ENCODE data around the gene AP4S1.
A peak's percentile ranks its signal among the peaks of the same experiment; 100 is the strongest.
"Not testable (repeated sequence)": the region's sequence is repeated elsewhere in the genome, so short reads cannot be mapped to it uniquely, and the experiment has no call there.

AP4S1 gene, protein sequence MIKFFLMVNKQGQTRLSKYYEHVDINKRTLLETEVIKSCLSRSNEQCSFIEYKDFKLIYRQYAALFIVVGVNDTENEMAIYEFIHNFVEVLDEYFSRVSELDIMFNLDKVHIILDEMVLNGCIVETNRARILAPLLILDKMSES

DNA sequence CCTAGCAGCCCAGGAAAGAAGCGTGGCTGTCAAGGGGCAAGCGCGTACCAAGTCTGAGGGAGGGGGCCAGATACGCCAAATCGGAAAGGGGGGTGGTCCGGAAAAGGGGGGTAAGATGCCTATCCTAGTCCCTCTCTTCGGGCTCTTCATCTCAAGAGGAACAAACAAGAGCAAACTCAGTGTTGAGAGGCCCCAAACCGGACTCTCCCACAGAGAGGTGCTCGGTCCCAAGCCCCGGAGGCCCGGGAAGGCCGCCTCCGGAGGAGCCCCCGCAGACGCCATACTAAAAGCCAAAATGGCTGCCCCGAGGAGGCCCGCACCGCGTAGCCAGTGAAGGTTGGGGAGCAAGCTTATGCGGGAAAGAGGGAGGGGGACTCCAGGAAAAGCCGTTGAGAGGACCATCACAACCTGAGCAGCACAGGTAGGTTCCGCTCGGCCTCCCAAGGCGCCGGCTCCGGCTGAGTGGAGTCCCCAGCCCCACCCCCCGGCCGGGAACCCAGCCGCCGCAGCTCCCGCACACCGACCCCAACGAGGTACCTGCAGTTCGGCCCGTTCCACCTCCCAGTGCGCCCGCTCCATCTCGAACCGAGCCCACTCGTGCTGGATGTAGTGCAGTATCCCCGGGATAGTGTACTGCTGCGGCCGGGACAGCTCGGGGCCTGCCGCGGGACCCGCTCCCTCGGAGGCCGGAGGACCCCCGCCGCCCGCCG, at the start of gene AP4S1:
Gene AP4S1, plus strand, starts transcription at position 283 of the 710 bp plus-strand sequence. CDS start 40,548 bp downstream, outside the sequence.
- peak; percentile 69 for DNase-seq (ENCODE audit: low spot score)

DNA sequence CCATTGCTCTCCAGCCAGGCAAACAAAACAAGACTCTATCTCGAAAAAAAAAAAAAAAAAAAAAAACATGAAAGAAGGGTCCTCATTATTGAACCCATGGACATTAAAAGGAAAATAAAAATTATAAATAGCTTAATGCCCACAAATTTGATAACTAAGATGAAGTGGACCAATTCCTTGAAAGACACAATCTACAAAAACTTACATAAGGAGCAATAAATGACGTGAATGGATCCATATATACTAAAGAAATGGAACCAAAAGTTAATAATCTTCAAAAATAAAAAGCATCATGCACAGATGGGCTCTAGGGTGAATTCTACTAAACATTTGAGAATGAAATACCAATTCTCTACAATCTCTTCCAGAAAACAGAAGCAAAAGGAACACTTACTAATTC, 47.7 kb upstream of the AP4S1 start:
- DNase-seq (ENCODE audit: low spot score), result no peak

DNA sequence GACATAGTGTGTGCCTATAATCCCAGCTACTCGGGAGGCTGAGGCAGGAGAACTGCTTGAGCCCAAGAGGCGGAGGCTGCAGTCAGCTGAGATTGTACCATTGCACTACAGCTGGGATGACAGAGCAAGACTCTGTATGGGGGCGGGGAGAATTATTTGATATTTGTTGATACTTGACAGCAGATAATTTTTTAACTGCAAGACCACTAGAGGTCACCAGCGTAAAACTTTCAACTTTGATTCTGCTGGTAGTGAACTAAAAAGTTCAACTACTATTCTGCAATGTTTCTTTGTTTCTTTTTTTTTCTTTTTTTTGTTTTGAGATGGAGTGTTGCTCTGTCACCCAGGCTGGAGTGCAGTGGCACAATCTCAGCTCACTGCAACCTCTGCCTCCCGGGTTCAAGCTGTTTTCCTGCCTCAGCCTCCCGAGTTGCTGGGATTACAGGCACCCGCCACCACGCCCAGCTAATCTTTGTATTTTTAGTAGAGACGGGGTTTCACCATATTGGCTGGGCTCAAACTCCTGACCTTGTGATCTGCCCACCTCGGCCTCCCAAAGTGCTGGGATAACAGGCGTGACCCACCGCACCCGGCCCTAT, 45.2 kb upstream of the AP4S1 start:
- DNase-seq (ENCODE audit: low spot score), result peak; percentile 34

DNA sequence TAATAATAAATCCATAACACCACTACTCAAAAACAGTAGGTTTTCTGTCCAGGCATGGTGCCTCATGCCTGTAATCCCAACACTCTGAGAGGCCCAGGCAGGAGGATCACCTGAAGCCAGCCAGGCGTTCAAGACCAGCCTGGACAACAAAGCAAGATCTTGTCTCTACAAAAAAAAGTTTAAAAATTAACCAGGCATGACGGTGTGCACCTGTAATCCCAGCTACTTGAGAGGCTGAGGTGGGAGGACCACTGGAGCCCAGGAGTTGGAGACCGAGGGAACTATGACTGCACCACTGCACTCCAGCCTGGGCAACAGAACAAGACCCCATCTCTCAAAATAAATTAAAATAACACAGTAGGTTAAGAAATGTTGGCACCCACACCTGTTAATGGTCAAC, 44.5 kb upstream of the AP4S1 start:
- DNase-seq (ENCODE audit: low spot score), result no peak

DNA sequence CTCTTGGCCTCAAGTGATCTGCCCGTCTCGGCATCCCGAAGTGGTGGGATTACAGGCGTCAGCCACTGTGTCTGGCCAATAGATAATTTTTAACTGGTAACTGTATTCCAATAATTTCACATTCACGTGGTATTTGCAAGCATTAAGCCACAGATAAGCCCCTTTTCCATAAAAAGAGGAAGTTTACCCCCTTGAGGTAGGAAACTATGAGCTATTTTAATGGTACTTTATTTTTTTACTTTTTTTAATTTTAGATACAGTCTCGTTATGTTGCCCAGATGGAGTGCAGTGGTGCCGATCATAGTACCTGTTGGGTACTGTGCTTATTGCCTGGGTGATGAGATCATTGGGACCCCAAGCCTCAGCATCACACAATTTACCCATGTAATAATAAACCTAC, 42.9 kb upstream of the AP4S1 start:
- no peak for DNase-seq (ENCODE audit: low spot score)

DNA sequence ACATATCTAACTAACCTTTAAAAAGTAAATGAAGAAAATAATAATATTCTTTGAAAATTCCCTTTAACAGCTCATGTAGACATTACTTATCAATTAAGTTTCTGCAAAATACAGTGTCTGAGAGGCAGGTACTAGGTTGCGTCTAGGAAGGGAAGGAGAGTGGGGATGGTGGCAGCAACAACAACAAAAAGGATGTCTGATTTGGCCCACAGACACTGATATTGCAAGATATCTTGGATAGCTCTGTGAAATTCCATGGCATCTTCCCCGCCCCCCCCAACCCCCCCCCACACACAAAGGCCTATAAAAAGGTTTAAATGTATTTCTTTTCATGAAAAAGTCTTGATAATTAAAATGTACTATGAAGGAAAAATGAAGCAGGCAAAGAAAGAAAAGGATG, 41.6 kb upstream of the AP4S1 start:
- no peak for DNase-seq (ENCODE audit: low spot score)

DNA sequence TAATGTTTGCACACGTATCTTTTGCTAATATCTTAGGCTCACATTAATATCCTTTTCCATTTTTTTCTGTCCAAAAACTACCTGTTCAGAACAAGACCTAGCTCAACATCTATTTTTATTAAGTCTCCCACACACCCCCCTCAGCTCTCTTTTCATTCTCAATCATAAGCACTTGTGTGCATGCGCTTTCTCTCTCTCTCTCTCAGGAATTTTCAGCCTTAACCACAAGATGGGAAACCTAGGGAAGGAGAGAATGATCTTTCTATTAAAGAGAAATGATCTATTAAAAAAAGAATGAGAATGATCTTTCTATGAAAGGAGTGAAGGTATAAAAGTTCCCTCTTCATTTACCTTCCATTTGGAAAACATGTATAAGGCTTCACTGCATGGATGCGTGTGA, 39.7 kb upstream of the AP4S1 start:
- no peak for DNase-seq (ENCODE audit: low spot score)

DNA sequence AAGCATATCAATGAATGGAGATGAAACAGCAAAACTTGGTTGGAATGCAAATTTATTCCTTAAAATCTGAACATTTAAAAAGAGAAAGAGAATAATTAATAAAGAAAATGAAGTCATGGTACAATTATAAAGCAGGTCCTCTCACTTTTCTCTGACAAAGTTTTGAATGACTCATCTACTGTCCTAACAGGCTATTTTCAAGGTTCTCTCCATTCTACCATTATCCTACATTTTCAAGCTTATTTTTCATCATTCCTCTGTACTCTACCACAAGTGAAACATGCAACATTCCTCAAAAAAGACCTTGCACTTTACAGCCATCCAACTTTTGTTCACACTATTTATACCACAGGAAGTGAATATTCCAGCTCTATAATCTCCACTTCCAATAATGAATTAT, 36.9 kb upstream of the AP4S1 start:
- no peak for DNase-seq (ENCODE audit: low spot score)

DNA sequence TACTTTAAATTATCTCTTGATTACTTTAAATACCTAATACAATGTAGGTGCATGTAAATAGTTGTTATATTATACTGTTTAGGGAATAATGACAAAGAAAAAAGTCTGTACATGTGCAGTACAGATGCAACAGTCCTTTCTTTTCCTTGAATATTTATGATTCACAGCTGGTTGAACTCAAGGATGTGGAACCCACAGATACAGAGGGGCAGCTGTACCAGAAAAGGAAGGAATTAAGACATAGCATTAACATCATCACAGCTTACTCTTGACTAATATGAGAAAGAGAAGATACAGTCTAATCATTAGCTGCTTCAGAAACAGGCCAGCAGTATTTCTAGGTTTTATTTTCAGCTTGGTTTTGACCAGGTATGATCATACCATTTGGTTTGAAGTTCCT, 34.7 kb upstream of the AP4S1 start:
- no peak for DNase-seq (ENCODE audit: low spot score)

DNA sequence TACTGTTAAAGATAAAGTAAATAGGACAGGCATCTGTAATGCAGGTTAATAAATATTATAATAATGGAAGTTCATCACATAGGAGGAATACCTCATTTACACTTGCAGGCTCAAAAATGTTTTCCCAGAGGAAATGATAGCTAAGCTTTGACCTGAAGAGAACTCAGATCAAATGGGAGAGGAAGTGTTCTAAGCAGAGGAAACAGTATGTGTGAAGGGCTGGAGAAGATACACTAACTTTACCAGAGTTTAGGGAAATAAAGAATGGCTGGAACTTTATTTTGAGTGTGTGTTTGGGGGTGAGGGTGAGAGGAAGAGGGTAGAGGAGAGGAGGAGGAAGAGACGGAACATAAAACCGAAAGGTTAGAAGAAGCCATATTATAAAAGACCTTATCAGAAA, 34.0 kb upstream of the AP4S1 start:
- DNase-seq (ENCODE audit: low spot score), result no peak

DNA sequence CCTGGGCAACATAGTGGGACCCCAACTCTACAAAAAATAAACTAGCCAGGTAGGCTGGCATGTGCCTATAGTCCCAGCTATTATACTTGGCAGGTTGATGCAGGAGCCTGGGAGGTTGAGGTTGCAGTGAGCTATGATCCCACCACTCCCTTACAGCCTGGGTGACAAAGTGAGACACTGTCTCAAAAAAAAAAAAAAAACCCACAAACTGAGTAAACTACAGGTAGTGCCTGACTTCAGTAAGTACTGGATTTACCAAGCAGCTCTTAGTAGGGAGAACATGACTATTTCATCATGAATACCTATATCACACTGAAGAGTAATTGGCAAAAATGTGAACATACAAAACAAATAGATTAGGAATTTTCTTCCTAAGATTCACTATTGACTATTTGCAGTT, 32.4 kb upstream of the AP4S1 start:
- no peak for DNase-seq (ENCODE audit: low spot score)

DNA sequence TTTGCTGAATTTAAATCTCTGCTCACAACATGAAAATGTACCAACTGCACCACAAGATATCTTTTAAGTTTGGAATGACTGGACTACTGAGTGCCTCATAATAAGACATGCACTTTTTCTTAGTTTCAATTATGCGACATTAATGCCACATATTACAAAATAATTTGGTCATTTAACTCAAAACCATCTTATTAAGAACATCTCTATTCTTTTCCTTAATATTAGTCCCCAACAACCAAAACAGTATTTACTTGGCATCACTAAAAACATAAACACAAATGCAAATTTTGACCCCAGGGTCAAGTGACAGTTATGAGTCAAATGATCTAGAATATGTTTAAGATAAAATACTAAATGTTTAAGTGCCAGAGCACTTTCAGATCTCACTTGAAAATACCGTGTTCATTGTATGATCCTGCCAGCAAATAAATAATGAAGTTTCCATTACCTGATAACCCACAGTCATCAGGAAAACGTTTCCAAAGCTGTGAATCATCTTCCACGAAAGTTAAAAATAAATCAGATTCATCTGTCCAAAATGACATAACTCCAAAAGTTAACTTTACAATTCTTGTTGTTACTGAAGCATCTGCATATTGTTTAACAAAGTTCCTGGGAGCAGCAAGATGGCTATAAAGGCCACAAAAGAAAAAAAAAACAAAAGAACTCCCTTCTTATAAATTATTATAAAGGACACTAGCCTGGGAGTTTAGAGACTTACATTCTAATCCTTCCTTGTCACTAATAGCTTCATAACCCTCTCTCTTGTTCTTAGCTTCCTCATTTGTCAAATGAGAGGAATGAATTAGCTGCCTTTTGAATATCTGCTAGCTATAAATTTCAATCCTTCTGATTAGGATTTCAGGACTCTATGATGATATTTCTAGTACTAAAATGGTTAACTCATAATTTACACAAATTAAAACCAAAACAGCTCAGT, 30.5 kb upstream of the AP4S1 start:
- no peak for DNase-seq (ENCODE audit: low spot score)

DNA sequence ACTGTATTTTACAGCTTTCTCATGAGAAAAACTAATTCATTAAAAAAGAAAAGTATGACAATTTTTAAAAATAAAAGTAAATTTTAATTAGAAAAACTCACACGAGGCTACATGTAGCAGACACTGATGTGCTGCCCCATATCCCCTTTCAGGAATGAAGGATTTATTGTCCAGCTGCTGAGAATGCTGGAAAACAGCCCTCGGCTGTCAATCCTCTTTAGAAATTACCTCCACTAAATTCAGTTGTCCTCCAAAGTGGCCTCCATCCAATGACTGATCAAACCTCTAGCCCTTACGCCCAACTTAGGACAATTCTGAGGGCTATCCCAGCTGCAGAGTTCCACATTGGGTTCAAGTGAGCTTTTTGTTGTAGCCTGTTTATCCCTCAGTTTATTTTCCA, 29.8 kb upstream of the AP4S1 start:
- no peak for DNase-seq (ENCODE audit: low spot score)

DNA sequence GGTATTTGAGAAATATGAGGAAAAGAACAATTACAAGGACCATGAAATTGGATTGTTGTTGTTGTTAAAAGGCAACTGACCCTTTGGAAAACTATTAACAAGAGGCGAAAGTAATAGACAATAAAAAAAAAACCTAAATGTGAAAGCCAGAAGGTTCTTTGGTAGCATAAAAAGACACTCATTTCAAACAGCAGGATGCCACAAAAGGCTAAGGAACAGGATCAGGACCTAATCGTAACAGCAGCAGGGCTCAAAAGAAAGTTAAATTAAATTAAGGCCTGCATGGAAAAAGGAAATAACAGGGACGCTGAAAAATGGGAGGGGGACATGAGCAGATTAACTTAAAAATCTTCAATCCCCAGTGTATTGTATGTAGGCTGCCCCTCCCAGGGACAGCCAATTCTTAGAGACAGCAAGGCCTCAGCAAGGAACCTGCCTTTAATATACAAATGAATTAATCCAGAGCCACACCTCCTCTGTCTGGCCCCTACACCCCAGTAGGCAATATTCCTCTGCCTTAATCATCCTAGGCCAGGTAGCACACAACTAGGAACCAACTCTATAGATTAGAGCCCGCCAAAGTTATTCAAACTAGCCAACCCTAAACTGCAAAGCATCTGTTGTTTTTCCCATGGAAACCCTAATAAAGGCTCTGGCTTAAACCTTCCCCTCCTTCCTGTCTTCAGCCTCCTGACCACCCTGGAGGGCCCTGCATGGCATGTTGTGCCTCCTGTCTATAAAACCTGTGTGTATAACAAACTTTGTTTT, 28.4 kb upstream of the AP4S1 start:
- no peak for DNase-seq (ENCODE audit: low spot score)

DNA sequence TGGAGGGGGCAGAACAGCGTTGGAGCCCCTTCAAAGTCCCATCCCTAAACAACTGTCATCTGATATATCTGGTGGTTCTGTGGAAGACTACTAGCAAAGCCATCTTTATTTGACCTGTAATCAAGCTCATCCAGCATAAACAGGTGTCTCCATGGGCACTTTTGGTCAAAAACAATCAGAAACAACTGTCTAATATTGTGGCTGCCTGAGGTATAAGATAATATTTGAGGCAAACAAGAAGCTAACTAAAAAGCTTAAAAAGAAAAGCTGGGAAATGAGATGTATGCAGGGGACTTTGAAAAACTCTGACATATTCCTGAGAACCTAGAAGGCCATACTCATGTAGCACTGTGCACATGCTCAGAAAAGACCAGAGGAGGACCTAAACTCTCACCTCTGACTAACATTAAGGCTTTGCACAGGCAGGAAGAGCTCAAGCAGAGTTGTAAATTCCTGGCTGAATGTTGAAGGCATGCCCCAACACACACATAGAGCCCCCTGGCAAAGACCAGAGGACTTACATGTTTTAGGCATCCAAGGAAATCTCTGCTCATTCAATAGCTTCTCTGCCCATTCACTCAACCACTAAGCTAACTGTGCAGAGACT, 27.2 kb upstream of the AP4S1 start:
- DNase-seq (ENCODE audit: low spot score), result no peak

DNA sequence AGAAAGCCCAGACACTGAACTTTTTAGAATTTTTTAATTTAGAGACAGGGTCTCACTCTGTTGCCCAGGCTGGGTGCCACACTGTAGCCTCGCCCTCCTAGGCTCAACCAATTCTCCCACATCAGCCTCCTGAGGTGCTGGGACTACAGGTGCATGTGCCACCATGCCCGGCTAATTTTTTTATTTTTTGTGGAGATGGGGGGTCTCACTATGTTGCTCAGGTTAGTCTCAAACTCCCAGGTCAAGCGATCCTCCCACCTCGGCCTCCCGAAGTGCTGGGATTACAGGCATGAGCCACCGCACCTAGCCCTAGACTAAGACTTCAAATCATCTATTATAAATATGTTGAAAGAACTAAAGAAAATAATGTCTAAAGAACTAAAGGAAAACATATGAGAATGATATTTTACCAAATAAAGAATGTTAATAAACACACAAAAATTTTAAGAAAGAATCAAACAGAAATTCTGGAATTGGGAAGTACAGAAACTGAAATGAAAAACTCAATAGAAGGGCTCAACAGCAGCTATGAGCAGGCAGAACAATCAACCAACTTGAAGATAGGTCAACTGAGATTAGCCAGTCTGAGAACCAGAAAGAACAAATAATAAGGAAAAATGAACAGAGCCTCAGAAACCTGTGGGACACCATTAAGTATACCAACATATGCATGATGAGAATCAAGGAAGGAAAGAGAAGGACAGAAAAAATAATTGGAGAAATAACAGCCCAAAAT, 26.2 kb upstream of the AP4S1 start:
- DNase-seq (ENCODE audit: low spot score), result no peak

DNA sequence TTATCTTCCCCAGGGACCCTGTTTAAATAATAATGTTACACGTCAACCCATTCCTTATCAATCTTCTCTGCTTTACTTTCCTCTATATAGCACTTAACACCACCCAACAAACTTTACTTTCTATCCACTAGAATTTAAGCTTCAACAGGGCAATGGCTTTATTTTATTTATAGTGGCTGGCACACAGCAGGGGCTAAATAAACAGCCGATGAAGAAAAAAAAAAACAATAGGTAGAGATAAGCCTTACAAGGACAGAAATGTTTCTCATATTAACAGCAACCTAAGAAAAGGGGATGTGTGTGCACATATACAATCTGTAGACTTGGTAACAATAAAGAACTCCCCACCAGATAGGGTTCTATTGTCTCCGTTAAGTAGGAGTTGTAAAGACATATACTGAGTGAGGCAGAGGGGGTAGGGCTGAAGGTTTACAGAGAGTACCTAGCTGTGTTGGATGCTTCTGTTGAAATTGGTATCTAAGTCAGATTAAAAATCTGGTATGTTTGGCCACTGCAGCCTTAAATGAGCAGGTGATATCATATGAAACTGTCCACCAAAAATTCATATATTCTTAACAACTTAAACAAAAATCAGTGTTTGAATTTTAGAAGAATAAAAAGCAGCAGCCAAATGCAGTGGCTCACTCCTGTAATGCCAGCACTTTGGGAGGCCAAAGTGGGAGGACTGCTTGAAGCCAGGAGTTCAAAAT, 24.7 kb upstream of the AP4S1 start:
- DNase-seq (ENCODE audit: low spot score), result no peak

DNA sequence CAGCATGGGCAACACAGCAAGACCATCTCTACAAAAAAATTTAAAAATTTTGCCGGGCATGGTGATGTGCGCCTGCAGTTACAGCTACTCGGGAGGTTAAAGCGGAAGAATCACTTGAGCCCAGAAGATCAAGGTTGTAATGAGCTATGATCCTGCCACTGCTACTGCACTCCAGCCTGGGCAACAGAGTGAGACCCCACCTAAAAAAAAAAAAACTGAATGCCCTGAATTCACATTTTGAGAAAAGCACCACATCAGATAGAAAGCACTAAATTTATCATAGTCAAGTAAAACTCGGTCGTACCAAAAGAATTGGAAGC, 24.1 kb upstream of the AP4S1 start:
- DNase-seq (ENCODE audit: low spot score), result no peak

DNA sequence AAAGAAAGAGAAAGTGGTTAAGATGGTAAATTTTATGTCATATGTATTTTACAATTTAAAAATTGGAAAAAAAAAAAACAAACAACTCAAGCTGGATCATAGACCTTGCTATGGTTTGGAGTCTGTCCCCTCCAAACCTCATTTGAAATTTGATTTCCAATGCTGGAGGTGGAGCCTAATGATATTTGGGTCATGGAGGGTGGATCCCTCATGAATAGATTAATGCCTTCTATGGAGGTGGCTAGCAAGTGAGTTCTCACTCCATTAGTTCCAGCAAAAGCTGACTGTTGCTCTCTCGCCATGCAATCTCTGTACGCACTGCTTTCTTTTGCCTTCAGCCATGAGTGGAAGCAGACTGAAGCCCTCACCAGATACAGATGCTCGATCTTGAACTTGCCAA, 22.2 kb upstream of the AP4S1 start:
- DNase-seq (ENCODE audit: low spot score), result no peak

DNA sequence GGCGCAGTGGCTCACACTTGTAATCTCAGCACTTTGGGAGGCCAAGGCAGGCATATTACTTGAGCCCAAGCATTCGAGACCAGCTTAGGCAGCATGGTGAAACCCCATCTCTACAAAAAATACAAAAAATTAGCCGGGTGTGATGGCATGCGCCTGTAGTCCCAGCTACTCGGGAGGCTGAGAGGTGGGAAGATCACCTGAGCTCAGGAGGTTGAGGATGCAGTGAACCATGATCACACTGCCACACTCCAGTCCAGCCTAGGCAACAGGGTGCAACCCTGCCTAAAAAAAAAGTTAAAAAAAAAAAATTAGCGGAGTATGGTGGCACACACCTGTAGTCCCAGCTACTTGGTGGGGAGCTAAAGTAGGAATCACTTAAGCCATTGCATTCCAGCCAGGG, 21.4 kb upstream of the AP4S1 start:
- not testable (repeated sequence) for DNase-seq (ENCODE audit: low spot score)

All from HuH-7.5 (cell line).